WTC11 (cell line): ENCODE results near the gene C17orf78. TPM values are rescaled to one million over a fixed set of nuclear protein-coding genes. Genes with fewer than 3 reads are reported as not detected.

ENCODE experiments used
- ATAC-seq: fragments of 200-7000 bp; cut with Tn5 transposase; 2 replicates; pipeline ENCODE4 v1.10.0; 2021; ENCODE audit warnings: mild to moderate bottlenecking, moderate library complexity
- CTCF ChIA-PET: fragments of 300-600 bp; sonication (Branson Sonifier 250); formaldehyde crosslinking; loops from one replicate; lab custom pipeline; 2021; ENCODE audit warnings: antibody characterized with exemption; lab: Charles Lee
- POLR2A ChIA-PET: fragments of 350-600 bp; sonication (Branson Sonifier 250); formaldehyde crosslinking; loops from one replicate; lab custom pipeline; 2021; ENCODE audit warnings: antibody characterized with exemption; lab: Charles Lee
- DNase-seq: peaks from one replicate; pipeline ENCODE4 v3.0.0; 2021; ENCODE audit warnings: low spot score
- H3K27ac Mint-ChIP-seq: 2 replicates; pipeline ENCODE4 v1.8.0; 2021; ENCODE audit warnings: mixed read lengths
- H3K27me3 Mint-ChIP-seq: 2 replicates; pipeline ENCODE4 v1.8.0; 2021; ENCODE audit warnings: low read depth, mild to moderate bottlenecking, moderate library complexity, mixed read lengths
- H3K36me3 Mint-ChIP-seq: 2 replicates; pipeline ENCODE4 v1.8.0; 2021; ENCODE audit warnings: mixed read lengths
- H3K4me1 Mint-ChIP-seq: 2 replicates; pipeline ENCODE4 v1.8.0; 2022; ENCODE audit warnings: mixed read lengths
- H3K4me3 Mint-ChIP-seq: 2 replicates; pipeline ENCODE4 v1.8.0; 2021; ENCODE audit warnings: mild to moderate bottlenecking, moderate library complexity, mixed read lengths
- H3K9me3 Mint-ChIP-seq: 2 replicates; pipeline ENCODE4 v1.8.0; 2021; ENCODE audit warnings: mixed read lengths
- EMX1 ChIP-seq: fragments of 250-450 bp; sonication (Bioruptor Pico); IDR thresholded peaks from 2 replicates; pipeline ENCODE4 v1.8.0; 2021; ENCODE audit warnings: mild to moderate bottlenecking
- ETV6 ChIP-seq: sonication (generic); formaldehyde crosslinking; IDR thresholded peaks from 2 replicates; pipeline ENCODE4 v1.8.1; 2022; ENCODE audit warnings: mild to moderate bottlenecking, missing genetic modification reagents
- FOXK1 ChIP-seq: sonication (generic); formaldehyde crosslinking; IDR thresholded peaks from 2 replicates; pipeline ENCODE4 v1.8.0; 2022; ENCODE audit warnings: mild to moderate bottlenecking, moderate library complexity, missing genetic modification reagents
- GABPB1 ChIP-seq: sonication (generic); formaldehyde crosslinking; IDR thresholded peaks from 2 replicates; pipeline ENCODE4 v1.8.1; 2023; ENCODE audit warnings: mild to moderate bottlenecking, missing genetic modification reagents
- MXD4 ChIP-seq: fragments of 250-450 bp; sonication (Bioruptor Pico); IDR thresholded peaks from 2 replicates; pipeline ENCODE4 v1.8.0; 2021; ENCODE audit warnings: mild to moderate bottlenecking, moderate library complexity, borderline replicate concordance
- MYBL2 ChIP-seq: sonication (generic); formaldehyde crosslinking; IDR thresholded peaks from 2 replicates; pipeline ENCODE4 v1.8.1; 2023; ENCODE audit warnings: mild to moderate bottlenecking, moderate library complexity, missing genetic modification reagents
- ZNF219 ChIP-seq: sonication (generic); formaldehyde crosslinking; IDR thresholded peaks from 2 replicates; pipeline ENCODE4 v1.8.0; 2023; ENCODE audit warnings: missing genetic modification reagents, mild to moderate bottlenecking, borderline replicate concordance
- total RNA-seq: library from RNA; stranded (reverse); gene quantifications from 3 replicates; pipeline ENCODE4 v1.2.3, GENCODE V29; 2021
- TF ChIP-seq, protein P1 (sequence below): sonication (generic); formaldehyde crosslinking; conservative IDR thresholded peaks from 2 replicates; pipeline ENCODE4 v1.8.1; 2023; ENCODE audit warnings: mild to moderate bottlenecking, low read depth, missing genetic modification reagents, moderate library complexity
- TF ChIP-seq, protein P2 (sequence below): sonication (generic); formaldehyde crosslinking; IDR thresholded peaks from 2 replicates; pipeline ENCODE4 v1.8.0; 2022; ENCODE audit warnings: mild to moderate bottlenecking, missing genetic modification reagents
- TF ChIP-seq, protein P3 (sequence below): fragments of 250-450 bp; sonication (Bioruptor Pico); IDR thresholded peaks from 2 replicates; pipeline ENCODE4 v1.9.0; 2021; ENCODE audit warnings: mild to moderate bottlenecking, borderline replicate concordance
- TF ChIP-seq, protein P4 (sequence below): sonication (generic); formaldehyde crosslinking; IDR thresholded peaks from 2 replicates; pipeline ENCODE4 v1.8.1; 2023; ENCODE audit warnings: mild to moderate bottlenecking, missing genetic modification reagents
- TF ChIP-seq, protein P5 (sequence below): fragments of 250-450 bp; sonication (Bioruptor Pico); IDR thresholded peaks from 2 replicates; pipeline ENCODE4 v2.1.2; 2022; ENCODE audit warnings: mild to moderate bottlenecking, moderate library complexity
- TF ChIP-seq, protein P6 (sequence below): sonication (generic); formaldehyde crosslinking; IDR thresholded peaks from 2 replicates; pipeline ENCODE4 v1.8.1; 2023; ENCODE audit warnings: mild to moderate bottlenecking, missing genetic modification reagents, borderline replicate concordance
- TF ChIP-seq, protein P7 (sequence below): sonication (generic); formaldehyde crosslinking; IDR thresholded peaks from 2 replicates; pipeline ENCODE4 v1.8.0; 2022; ENCODE audit warnings: mild to moderate bottlenecking, missing genetic modification reagents

Gene C17orf78
- total RNA-seq, 1 experiment from 2014 or later, result not detected

DNA sequence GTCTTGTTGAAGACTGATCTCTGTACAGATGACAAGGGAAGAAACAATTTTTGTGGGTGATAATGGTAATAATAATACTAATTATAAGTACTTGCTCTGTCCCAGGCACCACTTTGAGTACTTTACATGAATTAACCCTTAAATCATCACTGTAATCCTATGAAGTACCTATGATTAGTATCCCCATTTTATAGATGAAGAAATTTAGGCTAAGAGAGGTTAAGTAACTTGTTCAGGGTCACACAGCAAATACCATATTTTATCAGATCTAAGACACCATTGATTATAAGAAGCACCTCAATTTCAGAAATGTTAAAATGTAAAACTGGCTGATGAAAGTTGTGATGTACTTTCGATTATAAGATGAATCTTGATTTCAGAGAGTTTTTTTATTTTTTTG lies 49.5 kb downstream of the C17orf78 start:
- H3K4me1 Mint-ChIP-seq, result no peaks in the 10 kb centered on the region
- no peak overlapping the region for H3K4me3 Mint-ChIP-seq

More for the DNA sequence above, 49.5 kb downstream of the C17orf78 start:
- no peak overlapping the region for H3K27ac Mint-ChIP-seq
- H3K36me3 Mint-ChIP-seq, result peaks cover 31% of the 10 kb centered on the region
- DNase-seq (no peak), ATAC-seq (no peak)
- TF ChIP-seq, protein P1, sequence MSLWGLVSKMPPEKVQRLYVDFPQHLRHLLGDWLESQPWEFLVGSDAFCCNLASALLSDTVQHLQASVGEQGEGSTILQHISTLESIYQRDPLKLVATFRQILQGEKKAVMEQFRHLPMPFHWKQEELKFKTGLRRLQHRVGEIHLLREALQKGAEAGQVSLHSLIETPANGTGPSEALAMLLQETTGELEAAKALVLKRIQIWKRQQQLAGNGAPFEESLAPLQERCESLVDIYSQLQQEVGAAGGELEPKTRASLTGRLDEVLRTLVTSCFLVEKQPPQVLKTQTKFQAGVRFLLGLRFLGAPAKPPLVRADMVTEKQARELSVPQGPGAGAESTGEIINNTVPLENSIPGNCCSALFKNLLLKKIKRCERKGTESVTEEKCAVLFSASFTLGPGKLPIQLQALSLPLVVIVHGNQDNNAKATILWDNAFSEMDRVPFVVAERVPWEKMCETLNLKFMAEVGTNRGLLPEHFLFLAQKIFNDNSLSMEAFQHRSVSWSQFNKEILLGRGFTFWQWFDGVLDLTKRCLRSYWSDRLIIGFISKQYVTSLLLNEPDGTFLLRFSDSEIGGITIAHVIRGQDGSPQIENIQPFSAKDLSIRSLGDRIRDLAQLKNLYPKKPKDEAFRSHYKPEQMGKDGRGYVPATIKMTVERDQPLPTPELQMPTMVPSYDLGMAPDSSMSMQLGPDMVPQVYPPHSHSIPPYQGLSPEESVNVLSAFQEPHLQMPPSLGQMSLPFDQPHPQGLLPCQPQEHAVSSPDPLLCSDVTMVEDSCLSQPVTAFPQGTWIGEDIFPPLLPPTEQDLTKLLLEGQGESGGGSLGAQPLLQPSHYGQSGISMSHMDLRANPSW (CRISPR knock-in tag), result no peak
- TF ChIP-seq, protein P2, sequence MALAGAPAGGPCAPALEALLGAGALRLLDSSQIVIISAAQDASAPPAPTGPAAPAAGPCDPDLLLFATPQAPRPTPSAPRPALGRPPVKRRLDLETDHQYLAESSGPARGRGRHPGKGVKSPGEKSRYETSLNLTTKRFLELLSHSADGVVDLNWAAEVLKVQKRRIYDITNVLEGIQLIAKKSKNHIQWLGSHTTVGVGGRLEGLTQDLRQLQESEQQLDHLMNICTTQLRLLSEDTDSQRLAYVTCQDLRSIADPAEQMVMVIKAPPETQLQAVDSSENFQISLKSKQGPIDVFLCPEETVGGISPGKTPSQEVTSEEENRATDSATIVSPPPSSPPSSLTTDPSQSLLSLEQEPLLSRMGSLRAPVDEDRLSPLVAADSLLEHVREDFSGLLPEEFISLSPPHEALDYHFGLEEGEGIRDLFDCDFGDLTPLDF (CRISPR knock-in tag), result no peak
- TF ChIP-seq MYBL2 (CRISPR knock-in tag) (no peak), ETV6 (CRISPR knock-in tag) (no peak), MXD4 (CRISPR knock-in tag) (no peak), ZNF219 (CRISPR knock-in tag) (no peak), EMX1 (CRISPR knock-in tag) (no peak), FOXK1 (no peak), GABPB1 (CRISPR knock-in tag) (no peak)
- TF ChIP-seq, protein P3, sequence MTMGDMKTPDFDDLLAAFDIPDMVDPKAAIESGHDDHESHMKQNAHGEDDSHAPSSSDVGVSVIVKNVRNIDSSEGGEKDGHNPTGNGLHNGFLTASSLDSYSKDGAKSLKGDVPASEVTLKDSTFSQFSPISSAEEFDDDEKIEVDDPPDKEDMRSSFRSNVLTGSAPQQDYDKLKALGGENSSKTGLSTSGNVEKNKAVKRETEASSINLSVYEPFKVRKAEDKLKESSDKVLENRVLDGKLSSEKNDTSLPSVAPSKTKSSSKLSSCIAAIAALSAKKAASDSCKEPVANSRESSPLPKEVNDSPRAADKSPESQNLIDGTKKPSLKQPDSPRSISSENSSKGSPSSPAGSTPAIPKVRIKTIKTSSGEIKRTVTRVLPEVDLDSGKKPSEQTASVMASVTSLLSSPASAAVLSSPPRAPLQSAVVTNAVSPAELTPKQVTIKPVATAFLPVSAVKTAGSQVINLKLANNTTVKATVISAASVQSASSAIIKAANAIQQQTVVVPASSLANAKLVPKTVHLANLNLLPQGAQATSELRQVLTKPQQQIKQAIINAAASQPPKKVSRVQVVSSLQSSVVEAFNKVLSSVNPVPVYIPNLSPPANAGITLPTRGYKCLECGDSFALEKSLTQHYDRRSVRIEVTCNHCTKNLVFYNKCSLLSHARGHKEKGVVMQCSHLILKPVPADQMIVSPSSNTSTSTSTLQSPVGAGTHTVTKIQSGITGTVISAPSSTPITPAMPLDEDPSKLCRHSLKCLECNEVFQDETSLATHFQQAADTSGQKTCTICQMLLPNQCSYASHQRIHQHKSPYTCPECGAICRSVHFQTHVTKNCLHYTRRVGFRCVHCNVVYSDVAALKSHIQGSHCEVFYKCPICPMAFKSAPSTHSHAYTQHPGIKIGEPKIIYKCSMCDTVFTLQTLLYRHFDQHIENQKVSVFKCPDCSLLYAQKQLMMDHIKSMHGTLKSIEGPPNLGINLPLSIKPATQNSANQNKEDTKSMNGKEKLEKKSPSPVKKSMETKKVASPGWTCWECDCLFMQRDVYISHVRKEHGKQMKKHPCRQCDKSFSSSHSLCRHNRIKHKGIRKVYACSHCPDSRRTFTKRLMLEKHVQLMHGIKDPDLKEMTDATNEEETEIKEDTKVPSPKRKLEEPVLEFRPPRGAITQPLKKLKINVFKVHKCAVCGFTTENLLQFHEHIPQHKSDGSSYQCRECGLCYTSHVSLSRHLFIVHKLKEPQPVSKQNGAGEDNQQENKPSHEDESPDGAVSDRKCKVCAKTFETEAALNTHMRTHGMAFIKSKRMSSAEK, result no peak
- TF ChIP-seq, protein P4, sequence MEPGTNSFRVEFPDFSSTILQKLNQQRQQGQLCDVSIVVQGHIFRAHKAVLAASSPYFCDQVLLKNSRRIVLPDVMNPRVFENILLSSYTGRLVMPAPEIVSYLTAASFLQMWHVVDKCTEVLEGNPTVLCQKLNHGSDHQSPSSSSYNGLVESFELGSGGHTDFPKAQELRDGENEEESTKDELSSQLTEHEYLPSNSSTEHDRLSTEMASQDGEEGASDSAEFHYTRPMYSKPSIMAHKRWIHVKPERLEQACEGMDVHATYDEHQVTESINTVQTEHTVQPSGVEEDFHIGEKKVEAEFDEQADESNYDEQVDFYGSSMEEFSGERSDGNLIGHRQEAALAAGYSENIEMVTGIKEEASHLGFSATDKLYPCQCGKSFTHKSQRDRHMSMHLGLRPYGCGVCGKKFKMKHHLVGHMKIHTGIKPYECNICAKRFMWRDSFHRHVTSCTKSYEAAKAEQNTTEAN (CRISPR knock-in tag), result no peak
- TF ChIP-seq, protein P5, sequence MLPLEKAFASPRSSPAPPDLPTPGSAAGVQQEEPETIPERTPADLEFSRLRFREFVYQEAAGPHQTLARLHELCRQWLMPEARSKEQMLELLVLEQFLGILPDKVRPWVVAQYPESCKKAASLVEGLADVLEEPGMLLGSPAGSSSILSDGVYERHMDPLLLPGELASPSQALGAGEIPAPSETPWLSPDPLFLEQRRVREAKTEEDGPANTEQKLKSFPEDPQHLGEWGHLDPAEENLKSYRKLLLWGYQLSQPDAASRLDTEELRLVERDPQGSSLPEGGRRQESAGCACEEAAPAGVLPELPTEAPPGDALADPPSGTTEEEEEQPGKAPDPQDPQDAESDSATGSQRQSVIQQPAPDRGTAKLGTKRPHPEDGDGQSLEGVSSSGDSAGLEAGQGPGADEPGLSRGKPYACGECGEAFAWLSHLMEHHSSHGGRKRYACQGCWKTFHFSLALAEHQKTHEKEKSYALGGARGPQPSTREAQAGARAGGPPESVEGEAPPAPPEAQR (CRISPR knock-in tag), result no peak
- TF ChIP-seq, protein P6, sequence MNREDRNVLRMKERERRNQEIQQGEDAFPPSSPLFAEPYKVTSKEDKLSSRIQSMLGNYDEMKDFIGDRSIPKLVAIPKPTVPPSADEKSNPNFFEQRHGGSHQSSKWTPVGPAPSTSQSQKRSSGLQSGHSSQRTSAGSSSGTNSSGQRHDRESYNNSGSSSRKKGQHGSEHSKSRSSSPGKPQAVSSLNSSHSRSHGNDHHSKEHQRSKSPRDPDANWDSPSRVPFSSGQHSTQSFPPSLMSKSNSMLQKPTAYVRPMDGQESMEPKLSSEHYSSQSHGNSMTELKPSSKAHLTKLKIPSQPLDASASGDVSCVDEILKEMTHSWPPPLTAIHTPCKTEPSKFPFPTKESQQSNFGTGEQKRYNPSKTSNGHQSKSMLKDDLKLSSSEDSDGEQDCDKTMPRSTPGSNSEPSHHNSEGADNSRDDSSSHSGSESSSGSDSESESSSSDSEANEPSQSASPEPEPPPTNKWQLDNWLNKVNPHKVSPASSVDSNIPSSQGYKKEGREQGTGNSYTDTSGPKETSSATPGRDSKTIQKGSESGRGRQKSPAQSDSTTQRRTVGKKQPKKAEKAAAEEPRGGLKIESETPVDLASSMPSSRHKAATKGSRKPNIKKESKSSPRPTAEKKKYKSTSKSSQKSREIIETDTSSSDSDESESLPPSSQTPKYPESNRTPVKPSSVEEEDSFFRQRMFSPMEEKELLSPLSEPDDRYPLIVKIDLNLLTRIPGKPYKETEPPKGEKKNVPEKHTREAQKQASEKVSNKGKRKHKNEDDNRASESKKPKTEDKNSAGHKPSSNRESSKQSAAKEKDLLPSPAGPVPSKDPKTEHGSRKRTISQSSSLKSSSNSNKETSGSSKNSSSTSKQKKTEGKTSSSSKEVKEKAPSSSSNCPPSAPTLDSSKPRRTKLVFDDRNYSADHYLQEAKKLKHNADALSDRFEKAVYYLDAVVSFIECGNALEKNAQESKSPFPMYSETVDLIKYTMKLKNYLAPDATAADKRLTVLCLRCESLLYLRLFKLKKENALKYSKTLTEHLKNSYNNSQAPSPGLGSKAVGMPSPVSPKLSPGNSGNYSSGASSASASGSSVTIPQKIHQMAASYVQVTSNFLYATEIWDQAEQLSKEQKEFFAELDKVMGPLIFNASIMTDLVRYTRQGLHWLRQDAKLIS (CRISPR knock-in tag), result no peak
- TF ChIP-seq, protein P7, sequence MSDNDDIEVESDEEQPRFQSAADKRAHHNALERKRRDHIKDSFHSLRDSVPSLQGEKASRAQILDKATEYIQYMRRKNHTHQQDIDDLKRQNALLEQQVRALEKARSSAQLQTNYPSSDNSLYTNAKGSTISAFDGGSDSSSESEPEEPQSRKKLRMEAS (CRISPR knock-in tag), result no peak
- H3K27me3 Mint-ChIP-seq, result no peaks in the 10 kb centered on the region
- H3K9me3 Mint-ChIP-seq, result no peaks in the 10 kb centered on the region
- ChIA-PET CTCF (interaction anchor here (0.6 kb wide), 1 partner anchor 17 kb away, joined by 11 read pairs; no protein-coding TSS in a partner anchor), POLR2A (no interaction called here)
